GM19240 (cell line): ENCODE measurements around the gene ZBTB32.

Experiments used
- DNase-seq: peaks from one replicate; pipeline ENCODE4 v3.0.0; 2011; ENCODE audit warnings: low spot score; ENCODE audit not compliant: insufficient read length

Gene ZBTB32

GRCh38 chr19:35695895-35696422, 8.4 kb upstream of the ZBTB32 start:
- no peak for DNase-seq

GRCh38 chr19:35696835-35697234, 7.5 kb upstream of the ZBTB32 start:
- no peak for DNase-seq

DNA sequence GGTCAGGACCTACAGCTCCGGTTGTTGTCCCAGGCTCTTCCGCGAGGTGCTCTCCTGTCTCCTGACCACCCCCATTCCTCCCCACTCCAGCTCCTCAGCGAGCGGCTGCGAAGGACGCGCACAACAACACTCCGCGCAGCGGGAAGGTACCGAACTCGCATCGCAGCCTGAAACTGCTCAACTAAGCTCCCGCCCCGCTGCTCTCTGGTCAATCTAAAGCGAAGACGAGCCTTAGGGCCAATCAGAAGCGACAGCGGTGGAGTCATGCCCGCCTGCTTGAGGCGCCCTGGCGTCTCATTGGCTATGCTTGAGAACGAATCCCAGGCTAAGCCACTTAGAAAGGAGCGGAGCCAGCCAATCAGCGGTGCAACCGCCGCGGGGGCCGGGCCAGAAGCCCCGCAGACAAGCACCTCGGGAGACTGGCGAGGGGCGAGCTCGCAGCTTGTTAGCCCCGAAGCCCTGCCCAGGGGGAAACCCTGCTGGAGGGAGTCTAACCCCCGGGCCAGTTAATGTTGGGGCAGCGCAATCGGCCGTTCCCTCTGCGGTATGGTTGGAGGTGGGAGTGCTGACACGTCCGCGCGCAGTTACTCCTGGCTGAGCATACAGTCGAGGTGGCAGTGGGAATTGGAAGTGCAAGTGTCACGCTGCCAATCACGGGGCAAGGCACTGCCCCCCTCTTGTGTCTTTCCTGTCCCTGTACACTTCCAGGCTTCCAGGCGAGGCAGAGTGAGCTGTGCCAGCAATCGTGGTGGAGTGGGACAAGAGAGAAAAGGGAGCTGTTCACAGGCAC, 1.9 kb upstream of the ZBTB32 start:
- DNase-seq = peak; percentile 72

GRCh38 chr19:35703343-35703742, 1.0 kb upstream of the ZBTB32 start:
- no peak for DNase-seq

DNA sequence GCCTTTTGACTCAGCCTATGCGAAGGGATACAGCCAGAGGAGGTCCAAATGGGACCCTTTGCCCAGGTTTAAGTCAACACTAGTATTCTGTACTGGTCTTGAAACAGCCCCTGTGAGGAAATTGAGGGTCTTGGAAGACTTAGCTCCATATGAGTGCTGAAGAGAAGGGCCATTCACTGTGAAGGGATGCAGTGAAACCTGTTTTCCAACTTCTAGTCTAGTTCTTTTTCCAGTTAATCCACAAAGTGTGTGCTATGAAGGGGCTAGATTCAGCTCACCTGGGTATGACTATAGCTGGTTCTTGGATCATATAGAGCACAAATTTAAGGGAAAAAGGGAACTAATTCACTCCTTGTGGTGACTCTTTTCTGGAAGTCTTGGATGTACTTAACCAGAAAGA, 4.0 kb downstream of the ZBTB32 start:
- DNase-seq = no peak

DNA sequence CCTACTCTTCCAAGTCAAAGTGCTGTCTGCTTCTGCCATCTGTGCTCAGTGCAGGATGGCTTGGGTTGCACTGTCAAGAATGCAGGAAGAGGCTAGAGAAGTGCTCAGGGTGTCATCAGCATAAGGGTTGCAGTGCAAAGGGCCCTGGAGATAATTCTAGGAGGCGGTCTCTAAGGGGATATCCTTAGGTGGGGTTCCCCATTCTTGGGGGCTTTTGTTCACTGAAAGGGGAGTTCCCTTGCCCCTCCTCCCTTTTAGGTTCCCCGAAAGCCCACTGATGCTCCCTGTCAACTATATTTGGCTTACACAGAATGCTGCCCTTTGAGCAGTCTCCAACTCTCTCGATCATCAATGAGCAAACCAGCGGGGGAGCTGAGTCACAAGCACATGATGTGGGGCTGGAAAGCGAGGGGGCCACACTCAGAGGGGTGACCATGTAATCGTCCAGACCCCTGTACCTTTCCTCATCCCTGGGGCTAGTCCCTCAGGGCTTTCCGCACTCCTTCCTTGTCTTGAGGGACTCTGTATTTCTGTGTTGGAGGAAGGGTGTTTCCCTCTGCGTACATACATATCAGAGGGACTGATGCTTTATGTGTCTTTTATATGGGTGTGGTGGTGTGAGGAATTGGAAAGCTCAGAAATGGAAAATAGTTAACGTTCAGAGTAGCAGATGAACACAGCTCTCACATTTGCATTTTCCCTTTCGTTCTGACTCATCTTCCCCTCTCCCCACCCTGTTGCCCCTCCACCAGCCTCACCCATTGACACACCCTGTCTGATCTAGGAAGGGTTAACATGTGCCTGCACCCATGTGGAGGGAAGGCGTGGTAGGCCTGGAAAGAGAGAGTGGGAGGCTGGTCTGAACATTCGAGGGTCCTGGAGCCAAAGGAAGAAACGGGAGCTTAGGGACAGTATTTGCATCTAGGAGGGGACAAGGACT, 6.7 kb downstream of the ZBTB32 start:
- no peak for DNase-seq

GRCh38 chr19:35712567-35713505, 8.5 kb downstream of the ZBTB32 start:
- DNase-seq = no peak

- no peak for DNase-seq
These were observed 9.1 kb downstream of the ZBTB32 start for GRCh38 chr19:35713506-35713850.

DNA sequence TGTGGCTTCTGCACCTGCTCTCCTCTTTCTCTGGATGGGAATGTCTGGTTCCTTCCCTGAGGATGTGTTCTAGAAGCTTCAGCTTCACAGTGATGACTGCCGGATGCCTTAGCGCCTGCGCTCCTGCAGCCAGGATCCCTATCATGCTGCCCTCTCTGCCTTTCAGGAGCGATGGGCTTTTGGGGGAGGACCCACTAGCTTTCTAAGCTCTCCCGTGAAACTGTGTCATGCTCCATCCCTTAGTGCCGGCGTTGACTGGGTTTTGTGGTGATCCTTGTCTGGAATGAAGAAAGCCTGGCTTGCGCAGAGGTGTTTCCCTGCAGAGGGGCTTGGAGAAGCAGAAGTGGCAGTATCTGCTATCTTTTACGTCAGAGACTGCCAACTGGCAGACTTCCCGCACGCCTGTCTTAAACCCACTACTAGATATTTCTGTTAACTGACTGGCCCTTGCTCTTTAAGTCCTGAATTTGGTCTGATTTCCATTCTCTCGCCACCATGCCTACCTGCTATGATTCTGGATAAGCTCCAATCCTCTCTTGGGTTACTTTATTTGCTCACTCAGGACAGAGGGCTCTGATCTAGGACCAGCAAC, 9.6 kb downstream of the ZBTB32 start:
- no peak for DNase-seq

DNA sequence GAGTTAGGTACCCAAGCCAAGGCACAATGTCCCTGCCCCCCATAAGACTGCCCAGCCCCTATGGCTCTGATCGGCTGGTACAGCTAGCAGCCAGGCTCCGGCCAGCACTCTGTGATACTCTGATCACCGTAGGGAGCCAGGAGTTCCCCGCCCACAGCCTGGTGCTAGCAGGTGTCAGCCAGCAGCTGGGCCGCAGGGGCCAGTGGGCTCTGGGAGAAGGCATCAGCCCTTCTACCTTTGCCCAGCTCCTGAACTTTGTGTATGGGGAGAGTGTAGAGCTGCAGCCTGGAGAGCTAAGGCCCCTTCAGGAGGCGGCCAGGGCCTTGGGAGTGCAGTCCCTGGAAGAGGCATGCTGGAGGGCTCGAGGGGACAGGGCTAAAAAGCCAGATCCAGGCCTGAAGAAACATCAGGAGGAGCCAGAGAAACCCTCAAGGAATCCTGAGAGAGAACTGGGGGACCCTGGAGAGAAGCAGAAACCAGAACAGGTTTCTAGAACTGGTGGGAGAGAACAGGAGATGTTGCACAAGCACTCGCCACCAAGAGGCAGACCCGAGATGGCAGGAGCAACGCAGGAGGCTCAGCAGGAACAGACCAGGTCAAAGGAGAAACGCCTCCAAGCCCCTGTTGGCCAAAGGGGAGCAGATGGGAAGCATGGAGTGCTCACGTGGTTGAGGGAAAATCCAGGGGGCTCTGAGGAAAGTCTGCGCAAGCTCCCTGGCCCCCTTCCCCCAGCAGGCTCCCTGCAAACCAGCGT, 10.4 kb downstream of the ZBTB32 start:
- no peak for DNase-seq

GRCh38 chr19:35715355-35715809, 11.0 kb downstream of the ZBTB32 start:
- DNase-seq = no peak

DNA sequence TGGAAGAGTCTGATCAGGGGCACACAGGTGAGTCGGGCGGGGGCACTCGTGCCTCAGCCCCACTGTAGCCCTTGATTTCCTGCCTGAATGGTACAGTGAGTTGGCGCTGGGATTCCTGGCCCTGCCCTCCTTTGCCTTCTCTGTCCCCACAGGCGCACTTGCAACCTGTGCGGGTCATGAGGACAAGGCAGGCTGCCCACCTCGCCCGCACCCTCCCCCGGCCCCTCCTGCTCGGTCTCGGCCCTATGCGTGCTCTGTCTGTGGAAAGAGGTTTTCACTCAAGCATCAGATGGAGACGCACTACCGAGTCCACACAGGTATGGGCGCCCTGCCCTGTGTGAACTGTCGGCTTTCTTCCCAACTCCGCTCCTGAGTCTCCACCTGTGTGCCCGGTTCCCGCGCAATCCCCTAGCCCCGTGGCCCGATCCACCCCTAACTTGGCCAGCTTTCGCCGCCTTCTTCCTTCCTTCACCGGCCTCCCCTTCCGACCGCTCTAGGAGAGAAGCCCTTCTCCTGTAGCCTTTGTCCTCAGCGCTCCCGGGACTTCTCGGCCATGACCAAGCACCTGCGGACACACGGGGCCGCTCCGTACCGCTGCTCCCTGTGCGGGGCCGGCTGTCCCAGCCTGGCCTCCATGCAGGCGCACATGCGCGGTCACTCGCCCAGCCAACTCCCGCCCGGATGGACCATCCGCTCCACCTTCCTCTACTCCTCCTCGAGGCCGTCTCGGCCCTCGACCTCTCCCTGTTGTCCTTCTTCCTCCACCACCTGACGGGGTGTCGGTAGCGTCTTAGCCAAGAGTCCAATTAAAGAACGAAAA, 11.8 kb downstream of the ZBTB32 start:
- no peak for DNase-seq

DNA sequence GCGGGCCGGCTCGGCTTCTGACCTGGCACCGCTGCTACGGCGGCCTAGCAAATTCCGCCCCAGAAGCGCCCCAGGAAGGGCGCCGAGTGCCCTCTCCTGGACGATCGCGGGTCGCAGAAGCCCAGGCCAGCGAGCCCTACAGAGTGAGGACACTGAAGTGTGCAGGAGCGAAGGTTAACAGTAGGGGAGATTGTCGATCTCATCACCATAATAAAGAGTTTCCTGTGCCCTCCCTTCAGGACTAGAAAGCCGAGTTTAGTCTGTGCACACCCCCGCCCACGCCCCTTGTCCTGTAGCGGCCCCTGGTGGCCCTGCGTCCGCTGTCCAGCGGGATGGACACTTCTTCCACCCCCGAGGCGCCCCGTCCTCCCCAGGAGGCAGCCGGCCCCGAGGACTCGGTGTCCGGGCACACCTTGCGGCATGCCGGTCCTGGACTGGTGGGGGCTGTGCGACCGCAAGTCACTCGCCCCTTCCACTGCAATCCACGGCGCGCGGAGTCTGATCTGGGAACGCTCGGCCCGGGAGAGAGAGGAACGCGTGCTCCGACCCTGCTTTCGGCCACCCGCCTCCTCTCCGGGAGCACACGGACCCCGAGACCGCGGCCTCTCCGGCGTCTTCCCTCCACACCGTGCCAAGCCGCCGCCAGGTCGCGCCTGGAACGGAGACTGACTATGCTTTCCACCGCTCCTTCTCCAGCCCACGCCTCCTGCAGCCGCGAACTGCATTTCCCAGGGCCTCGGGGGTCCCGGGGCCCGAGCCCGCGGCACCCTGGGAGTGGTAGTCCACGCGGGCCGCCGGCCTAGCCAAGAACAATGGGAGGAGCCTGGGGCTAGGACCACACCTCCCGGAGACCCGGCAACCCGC, 12.7 kb downstream of the ZBTB32 start:
- DNase-seq = peak; percentile 52

DNA sequence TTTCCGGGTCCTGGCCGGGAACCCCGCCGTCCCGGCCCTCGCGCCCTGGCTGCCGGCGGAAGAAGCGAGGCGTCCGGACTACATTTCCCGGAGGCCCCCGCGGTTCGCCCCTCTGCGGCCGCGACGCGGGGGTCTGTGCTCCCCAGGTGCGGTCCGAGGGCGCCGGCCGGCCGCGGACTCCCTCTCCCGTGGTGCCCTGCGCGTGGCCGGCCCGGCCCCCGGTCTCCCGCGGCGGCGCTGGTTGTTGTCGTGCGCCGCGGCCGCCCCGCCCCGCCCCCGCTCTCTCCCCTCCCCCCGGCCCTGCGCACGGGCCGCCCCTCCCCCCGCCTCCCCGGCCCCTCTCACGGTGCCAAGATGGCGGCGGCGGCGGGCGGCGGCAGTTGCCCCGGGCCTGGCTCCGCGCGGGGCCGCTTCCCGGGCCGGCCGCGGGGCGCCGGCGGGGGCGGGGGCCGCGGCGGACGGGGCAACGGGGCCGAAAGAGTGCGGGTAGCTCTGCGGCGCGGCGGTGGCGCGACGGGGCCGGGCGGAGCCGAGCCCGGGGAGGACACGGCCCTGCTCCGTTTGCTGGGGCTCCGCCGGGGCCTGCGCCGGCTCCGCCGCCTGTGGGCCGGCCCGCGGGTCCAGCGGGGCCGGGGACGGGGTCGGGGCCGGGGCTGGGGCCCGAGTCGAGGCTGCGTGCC, 13.4 kb downstream of the ZBTB32 start, which contains the start of gene KMT2B:
KMT2B (plus strand) TSS at position 339 of the 680 bp plus-strand sequence; CDS start at position 355, 16 bp downstream.
- peak; percentile 98 for DNase-seq

GRCh38 chr19:35718345-35719041, 14.1 kb downstream of the ZBTB32 start:
- peak; percentile 60 for DNase-seq

- no peak for DNase-seq
These were observed 15.2 kb downstream of the ZBTB32 start for GRCh38 chr19:35719402-35720162.
